SHP77 treated with DMSO at 0.1 percent for 48 hours (cell line): ENCODE data around the gene KIAA1191.

Experiments used
- DNase-seq: peaks from one replicate; lab custom pipeline; 2025; lab: John Stamatoyannopoulos, UW

KIAA1191 gene

DNA sequence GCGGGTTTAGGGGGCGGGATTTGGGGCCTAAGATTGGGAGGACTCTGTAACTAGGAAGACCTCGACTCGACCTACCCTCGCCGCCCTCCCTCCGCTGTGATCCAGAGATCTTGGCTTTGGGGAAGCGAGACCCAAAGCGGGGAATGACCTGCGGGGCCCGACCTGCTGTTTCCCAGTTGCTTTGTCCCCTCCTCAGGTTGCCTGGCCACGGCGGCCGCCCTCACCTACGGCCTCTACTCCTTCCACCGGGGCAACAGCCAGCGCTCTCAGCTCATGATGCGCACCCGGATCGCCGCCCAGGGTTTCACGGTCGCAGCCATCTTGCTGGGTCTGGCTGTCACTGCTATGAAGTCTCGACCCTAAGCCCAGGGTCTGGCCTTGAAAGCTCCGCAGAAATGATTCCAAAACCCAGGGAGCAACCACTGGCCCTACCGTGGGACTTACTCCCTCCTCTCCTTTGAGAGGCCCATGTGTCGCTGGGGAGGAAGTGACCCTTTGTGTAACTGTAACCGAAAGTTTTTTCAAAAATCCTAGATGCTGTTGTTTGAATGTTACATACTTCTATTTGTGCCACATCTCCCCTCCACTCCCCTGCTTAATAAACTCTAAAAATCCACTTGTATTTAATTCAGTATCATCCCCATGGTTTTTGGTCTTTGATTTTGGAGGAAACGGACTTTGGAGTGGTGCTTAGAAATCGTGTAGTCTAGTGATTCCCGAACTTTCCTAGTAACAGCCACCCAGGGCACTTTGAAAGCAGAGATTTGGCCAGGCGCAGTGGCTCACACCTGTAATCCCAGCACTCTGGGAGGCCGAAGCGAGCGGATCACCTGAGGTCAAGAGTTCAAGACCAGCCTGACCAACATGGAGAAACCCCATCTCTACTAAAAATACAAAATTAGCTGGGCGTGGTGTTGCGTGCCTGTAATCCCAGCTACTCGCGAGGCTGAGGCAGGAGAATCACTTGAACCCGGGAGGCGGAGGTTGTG, 27.9 kb upstream of the KIAA1191 start:
- no peak for DNase-seq

GRCh38 chr5:176388444-176389134, 27.0 kb upstream of the KIAA1191 start, which contains the start of the genes HIGD2A and NOP16:
Gene HIGD2A (plus strand): TSS chr5:176388751. CDS start chr5:176388820, 69 bp downstream.
Gene NOP16 (minus strand): TSS chr5:176388598. CDS start chr5:176388539, 59 bp downstream.
- DNase-seq = peak; percentile 97

GRCh38 chr5:176388003-176388443, 26.5 kb upstream of the KIAA1191 start:
- DNase-seq = no peak

- no peak for DNase-seq
Observed at GRCh38 chr5:176387384-176387925, 25.9 kb upstream of the KIAA1191 start.

DNA sequence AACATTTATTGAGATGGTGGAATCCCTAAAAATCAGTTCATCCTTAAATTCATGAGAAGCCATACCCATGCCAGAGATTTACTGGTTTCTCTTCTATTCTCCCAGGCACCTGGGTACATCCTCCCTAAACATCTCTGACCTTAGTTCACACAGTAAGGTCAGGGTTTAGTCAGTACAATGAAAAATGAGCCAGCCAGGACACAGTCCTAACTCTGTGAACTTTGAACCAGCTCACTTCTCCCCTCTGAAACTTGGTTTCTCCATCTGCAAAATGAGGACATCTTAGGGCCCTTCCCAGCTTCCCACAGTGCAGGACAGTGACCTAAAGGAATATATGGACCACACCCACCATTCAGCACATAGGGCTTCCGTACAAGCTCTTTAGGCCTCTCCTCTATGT, 24.9 kb upstream of the KIAA1191 start:
- DNase-seq = no peak

GRCh38 chr5:176384991-176385390, 23.4 kb upstream of the KIAA1191 start:
- DNase-seq = no peak

DNA sequence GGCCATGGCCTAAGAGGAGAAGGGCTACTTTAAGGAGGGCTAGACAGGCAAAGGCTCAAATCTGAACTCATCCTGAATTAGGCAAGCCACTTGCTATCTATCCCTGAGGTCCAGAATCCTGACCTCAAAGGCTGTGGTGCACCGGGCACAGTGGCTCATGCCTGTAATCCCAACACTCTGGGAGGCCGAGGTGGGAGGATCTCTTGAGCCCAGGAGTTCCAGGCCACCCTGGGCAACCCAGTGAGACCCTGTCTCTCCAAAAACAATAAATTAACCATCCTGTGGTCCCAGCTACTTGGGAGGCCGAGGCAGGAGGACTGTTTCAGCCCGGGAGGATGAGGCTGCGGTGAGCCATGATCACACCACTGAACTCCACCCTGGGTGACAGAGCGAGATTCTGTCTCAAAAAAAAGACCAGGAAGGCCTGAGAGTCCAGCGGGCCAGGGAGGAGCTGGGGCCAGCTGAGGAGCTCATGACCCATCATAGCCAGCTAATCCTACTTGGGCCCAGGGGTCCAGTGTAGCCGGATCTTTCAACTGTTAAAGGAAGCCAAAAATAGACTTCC, 22.9 kb upstream of the KIAA1191 start:
- DNase-seq = no peak

DNA sequence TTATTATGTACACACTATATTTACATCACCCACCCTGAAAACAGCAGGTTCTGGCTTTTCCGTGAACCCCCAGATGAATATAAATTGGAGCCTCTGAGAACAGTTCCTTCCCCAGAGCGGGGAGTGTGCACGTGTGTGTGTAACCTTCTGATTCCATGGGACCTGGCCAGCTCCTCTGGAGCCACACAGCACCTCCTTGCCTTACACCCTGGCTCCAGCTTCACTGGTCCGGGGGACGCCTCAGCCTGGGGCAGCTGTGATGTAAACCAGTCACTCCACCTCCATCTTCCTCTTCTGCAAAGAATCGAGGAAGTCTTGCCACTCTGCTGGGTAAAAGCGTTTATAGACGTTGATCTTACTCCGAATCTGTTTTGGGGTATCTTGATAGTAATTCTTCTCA, 22.4 kb upstream of the KIAA1191 start:
- no peak for DNase-seq

- DNase-seq = no peak
Observed at GRCh38 chr5:176383248-176383905, 21.8 kb upstream of the KIAA1191 start.

GRCh38 chr5:176382721-176383120, 21.2 kb upstream of the KIAA1191 start:
- no peak for DNase-seq

DNA sequence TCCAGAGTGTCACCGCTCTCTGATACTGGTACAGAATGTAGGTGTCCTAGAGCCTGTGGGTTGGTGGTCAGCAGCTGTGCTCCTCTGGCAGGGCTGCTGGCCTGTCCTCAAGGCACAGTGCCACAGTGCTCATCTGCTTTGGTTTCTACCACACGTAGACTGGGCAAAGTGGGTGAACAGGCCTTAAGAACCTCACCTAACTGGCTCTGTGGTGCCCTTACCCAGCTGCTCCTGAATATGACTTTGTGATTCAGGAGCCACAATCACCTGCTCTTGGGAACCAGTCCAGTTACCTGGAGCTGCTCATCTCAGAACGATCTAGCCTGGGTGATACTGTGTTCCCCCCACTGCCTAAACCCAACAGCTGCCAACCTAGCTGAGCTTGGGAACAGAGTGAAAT, 20.4 kb upstream of the KIAA1191 start:
- no peak for DNase-seq

DNA sequence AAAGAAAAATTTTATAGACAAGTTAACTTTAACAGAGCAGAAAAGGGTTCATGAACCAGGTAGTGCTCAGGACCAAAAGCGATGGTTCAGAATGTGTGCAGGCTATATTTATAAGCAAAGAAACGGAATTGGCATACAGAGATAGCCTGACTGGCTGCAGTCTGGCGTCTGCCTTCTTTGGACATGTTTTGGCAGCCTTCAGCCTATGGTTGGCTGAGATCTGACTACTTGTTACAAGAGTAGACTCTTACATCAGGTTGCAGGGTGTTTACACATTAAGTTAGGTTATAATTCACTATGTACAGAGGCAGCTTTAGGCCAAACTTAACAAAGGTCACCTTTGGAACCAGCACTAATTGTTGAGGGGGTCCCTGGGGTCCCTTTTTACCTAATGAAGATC, 19.9 kb upstream of the KIAA1191 start:
- DNase-seq = no peak

DNA sequence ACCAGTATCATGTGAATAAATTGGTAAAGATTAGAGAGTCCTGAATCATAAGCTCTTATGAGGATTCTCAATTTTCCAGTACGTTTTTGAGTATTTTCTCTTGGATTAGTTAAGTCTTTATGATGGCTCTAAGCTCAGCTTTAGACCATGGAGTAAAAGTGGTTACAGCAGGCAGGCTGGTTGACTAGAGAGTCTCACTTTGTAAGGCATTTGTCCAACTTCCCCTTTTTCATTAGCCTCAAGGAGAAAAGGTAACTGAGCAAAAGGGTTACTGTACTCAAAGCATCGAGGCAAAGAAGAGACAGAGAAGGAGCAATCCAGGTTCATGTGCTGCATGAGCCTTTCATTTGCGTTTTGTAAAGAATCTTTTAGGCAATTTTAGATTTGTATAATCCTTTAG, 18.3 kb upstream of the KIAA1191 start:
- no peak for DNase-seq

GRCh38 chr5:176373100-176373818, 11.7 kb upstream of the KIAA1191 start:
- DNase-seq = no peak

- no peak for DNase-seq
Observed at GRCh38 chr5:176371621-176372539, 10.3 kb upstream of the KIAA1191 start.

GRCh38 chr5:176369934-176370711, 8.6 kb upstream of the KIAA1191 start:
- DNase-seq = no peak

- DNase-seq = no peak
Observed at GRCh38 chr5:176368726-176369125, 7.2 kb upstream of the KIAA1191 start.

GRCh38 chr5:176366232-176366894, 4.8 kb upstream of the KIAA1191 start:
- DNase-seq = no peak
